IPS-18c (cell line): Measurements from ENCODE around the gene C21orf91.
"Not testable (repeated sequence)": the region's sequence is repeated elsewhere in the genome, so short reads cannot be mapped to it uniquely, and the experiment has no call there.

Experiments
- H3K4me3 ChIP-seq: 2 replicates; pipeline ENCODE4 v1.7.0; 2013; ENCODE audit warnings: low read depth, mild to moderate bottlenecking, low read length, moderate library complexity; ENCODE audit not compliant: insufficient read depth
- H3K9me3 ChIP-seq: one replicate; pipeline ENCODE4 v1.6.1; 2013; ENCODE audit warnings: mild to moderate bottlenecking, low read length, moderate library complexity; ENCODE audit not compliant: control insufficient read depth, insufficient read depth

C21orf91 gene

DNA sequence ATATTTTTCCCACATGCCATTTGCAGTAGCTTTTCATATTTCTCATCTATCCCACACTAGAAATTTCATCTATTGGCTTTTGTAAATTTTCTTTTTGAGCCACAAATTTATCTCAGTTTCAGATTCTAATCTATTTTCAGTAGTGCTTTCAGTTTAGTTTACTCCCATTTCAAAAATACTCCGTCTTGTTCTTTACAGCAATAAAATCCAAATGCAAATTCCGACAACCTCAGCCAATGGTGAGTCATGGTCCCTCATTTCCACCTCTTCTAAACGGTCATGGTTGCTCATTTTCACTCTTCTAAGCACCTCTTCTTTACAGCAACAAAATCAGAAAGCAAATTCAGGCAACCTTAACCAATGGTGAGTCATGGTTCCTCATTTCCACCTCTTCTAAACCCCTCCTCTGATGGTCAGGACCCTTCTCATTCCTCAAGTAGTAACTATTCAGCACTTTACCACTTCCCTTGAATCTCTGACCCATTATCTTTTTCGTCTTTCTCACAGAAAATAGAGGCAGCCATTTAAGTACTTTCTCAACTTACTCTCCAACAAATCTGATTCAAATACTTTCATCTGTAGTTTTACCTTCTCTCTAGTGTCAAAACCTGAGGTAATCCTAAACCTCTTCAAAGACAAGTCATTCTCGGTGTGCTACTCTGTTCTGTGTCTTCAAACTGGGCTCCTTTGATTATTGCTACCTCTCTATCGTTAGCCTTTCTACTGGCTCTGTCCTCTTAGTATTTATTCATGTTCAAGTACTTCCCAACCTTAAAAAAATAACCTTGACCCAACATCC lies 34.4 kb downstream of the C21orf91 start:
- H3K4me3 ChIP-seq = no peak overlapping the region
- no peaks in the 10 kb centered on the region for H3K9me3 ChIP-seq

DNA sequence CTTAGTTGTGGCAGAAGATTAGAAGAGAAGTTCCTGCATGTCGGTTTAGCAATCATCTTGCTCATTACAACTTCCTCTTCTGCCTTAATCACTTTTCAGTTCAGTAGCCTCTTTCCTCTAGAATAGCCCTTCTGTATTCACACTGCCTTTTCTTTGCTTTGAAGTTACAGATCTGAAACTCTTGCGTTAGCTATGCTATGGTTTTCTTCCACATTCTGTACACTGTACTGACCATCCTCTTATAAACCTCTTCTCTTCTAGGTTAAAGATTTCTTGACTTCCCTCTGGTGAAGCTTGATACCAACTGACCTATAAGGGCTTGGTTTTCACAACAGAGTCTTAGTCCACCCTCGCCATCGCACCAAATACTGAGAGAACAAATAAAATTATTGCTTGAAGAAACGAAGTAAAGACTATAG lies 35.0 kb downstream of the C21orf91 start:
- Histone ChIP-seq H3K4me3 (no peak overlapping the region), H3K9me3 (no peaks in the 10 kb centered on the region)

- Histone ChIP-seq H3K4me3 (no peak overlapping the region), H3K9me3 (no peaks in the 10 kb centered on the region)
Measured at GRCh38 chr21:17783481-17784179, 35.5 kb downstream of the C21orf91 start.

GRCh38 chr21:17783003-17783402 lies 36.2 kb downstream of the C21orf91 start:
- H3K4me3 ChIP-seq = no peak overlapping the region

GRCh38 chr21:17782051-17782450 lies 37.1 kb downstream of the C21orf91 start:
- no peak overlapping the region for H3K4me3 ChIP-seq
- H3K9me3 ChIP-seq = no peaks in the 10 kb centered on the region

More at GRCh38 chr21:17783003-17783402, 36.2 kb downstream of the C21orf91 start:
- no peaks in the 10 kb centered on the region for H3K9me3 ChIP-seq

DNA sequence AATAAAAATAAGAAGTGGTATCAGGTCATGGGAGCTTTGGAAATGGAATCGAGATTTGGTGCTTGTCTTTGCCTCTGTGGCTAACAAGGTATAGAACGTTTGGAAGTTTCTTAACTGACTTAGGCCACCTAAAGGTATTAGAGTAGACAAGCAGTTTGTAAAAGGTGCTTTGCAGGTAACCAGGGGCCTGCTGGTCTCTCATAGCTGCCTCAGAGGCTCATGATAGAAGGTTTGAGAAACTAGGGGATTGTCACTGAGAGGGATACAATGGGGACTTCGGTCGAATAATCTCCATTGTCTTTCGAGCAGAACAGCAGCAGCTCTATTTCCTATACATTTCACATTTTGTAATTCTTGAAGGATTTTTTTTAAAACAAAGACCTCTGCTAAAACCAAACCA lies 37.6 kb downstream of the C21orf91 start:
- H3K9me3 ChIP-seq = no peaks in the 10 kb centered on the region
- no peak overlapping the region for H3K4me3 ChIP-seq

DNA sequence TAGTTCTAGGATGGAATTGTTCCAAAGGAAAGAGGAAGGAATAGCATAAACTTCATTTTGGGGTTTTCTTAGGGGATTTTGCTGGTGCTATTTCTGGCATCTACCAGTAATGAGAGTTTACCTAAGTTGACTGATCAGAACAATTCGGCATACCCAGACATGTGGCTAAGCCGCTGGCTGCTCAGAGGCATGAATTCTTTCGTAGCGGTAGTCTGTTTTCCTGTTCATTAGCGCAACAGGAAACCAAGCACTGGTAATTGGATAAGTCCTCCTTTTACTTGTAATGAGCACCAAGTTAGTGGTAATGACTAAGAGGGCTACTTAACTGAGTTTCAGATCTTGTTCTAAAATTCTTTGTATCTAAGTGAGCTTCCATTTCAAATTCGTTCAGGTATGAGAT lies 38.6 kb downstream of the C21orf91 start:
- H3K9me3 ChIP-seq = no peaks in the 10 kb centered on the region
- no peak overlapping the region for H3K4me3 ChIP-seq

DNA sequence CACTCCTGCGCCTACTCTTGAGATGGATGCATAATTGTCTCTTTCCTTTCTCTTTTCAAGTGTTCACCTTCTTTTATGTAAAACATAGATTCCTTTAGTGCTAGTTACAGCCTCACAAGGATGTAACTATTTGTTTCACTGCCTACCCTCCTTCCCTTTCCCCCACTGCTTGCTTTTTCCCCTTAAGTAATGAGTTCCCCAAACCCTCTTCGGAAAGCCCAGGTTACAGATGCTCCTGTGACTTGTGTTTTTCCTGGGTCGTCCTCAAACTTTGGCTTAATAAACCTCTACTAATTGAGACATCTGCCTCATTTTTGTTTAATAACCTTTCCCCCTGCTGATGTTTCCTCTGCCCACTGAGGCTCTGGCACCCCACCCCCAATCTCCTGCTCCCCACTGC lies 39.2 kb downstream of the C21orf91 start:
- Histone ChIP-seq H3K4me3 (no peak overlapping the region), H3K9me3 (peaks cover 2% of the 10 kb centered on the region)

DNA sequence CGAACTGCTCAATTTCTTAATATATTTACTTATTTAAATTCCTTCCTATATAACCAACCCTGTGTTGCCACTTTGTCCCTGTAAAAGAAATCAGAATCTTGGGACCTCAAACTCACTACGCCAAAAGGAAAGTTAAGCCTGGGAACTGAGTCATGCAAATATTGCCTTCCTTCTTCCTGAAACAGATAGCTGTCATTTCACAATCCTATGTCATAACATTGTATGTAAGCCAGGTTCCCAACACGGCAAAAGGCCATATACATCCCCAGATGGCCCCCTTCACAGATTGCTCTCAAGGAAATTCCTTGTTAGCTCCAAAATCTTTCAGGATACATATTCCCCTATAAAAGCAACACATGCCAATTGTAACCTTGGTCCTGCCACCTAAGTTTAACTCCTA lies 39.7 kb downstream of the C21orf91 start:
- H3K9me3 ChIP-seq = peaks cover 2% of the 10 kb centered on the region
- H3K4me3 ChIP-seq = no peak overlapping the region

DNA sequence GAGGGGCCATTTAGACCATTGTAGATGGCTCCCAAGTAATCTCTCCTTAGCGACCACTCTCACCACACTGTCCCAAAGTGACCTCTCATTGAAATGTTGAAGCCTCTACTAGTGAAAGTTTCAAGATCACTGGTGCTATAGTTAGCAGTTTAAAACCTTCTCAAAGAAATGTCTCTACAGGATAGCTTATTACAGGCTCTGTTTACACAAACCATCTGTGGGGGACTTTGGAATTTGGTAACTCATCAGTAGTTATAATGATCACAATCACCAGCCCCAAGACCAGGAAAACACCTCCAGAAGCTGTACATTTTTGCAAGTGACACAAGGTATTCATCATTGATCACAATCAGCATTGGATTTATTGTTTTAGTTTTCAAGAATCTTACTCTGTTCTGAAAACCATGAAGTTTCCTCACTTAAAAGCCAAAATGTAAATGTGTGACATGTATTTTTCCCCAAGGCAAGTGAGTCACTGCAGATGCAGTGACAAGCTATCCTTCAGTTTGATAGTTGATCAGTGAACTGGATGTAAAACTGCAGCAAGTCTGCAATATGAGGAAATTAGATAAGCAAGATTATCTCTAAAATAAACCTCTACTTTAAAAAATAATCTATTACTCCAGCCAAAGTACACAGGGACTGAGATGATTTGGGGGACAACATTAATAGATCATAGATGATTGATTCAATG lies 41.9 kb downstream of the C21orf91 start:
- Histone ChIP-seq H3K9me3 (peaks cover 2% of the 10 kb centered on the region), H3K4me3 (no peak overlapping the region)

- H3K9me3 ChIP-seq = peaks cover 2% of the 10 kb centered on the region
Measured at GRCh38 chr21:17775431-17776126, 43.6 kb downstream of the C21orf91 start.

GRCh38 chr21:17775021-17775420 lies 44.1 kb downstream of the C21orf91 start:
- H3K4me3 ChIP-seq = not testable (repeated sequence)

More at GRCh38 chr21:17775431-17776126, 43.6 kb downstream of the C21orf91 start:
- H3K4me3 ChIP-seq = no peak overlapping the region

GRCh38 chr21:17769447-17769845 lies 49.7 kb downstream of the C21orf91 start:
- H3K9me3 ChIP-seq = no peaks in the 10 kb centered on the region
- H3K4me3 ChIP-seq = no peak overlapping the region

More at GRCh38 chr21:17775021-17775420, 44.1 kb downstream of the C21orf91 start:
- not testable (repeated sequence) for H3K9me3 ChIP-seq

DNA sequence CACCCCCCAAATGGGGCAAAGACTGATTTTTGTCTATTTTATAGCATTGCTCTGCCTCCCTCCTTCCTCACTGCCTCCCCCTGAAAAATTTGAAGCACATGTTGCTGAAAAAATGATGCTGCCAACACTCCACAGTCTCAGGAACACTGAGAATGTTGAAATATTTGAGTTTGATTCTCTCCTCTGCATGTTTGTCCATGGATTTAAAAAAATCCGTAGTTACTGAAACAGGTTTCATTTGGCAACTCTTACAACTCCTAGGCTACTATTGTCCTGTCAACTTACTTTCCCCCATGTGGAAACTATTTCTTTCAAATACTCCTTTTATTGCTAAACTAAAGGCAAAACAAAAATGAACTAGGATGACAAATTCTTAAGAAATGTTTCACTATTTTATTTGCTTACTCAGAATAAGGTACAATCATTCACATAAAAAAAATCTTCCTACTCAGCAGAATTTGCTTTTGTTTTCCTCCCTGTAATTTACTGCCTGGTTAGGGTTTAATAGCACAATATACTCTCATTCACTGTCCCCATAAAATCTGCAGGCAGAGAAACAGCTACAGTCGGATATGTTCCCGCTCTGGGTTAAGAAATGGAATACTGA lies 50.2 kb downstream of the C21orf91 start:
- H3K9me3 ChIP-seq = no peaks in the 10 kb centered on the region
- H3K4me3 ChIP-seq = no peak overlapping the region

- Histone ChIP-seq H3K9me3 (no peaks in the 10 kb centered on the region), H3K4me3 (no peak overlapping the region)
Measured at GRCh38 chr21:17765207-17765606, 53.9 kb downstream of the C21orf91 start.

DNA sequence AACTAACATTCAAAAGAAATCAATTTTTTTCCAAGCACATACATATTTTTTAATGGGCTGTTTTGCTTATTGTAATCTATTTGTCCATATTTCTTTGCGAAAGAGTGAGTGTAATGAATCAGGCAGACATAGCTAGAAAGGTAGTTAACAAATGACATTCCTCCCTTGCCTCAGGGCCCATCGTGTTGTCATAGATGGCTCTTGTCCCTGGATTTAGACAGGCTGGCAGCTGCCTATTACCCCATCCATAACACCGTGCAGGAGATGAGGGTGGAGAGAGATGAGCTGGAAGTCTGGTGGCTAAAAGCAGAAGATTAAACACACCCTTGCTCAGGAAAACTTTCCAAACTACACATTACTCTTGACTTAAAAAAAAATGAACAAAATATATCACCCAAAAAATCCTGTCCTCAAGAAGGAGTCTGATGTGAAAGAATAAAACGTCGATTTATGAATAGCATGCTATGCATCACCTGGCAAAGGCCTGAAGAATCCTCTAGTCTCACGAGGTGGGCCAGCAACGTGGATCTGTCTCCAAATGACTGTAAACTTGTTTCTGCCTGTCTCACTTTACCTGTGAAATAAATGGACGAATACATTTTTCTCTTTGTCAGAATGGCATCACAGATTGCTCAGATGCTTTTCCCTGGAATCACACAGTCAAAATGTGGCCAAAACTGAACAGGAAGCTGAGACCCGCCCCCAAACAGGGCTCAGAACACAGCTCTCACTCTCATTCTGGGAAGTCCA lies 55.7 kb downstream of the C21orf91 start:
- H3K9me3 ChIP-seq = no peaks in the 10 kb centered on the region
- no peak overlapping the region for H3K4me3 ChIP-seq
